HepG2 (cell line): Measurements from ENCODE around the gene SH2D6. TPM values are rescaled to one million over a fixed set of nuclear protein-coding genes. Genes with fewer than 3 reads are reported as not detected.

Source experiments
- CBX5 ChIP-seq: sonication (generic); formaldehyde crosslinking; IDR thresholded peaks from 2 replicates; pipeline ENCODE4 v1.4.0; 2020; ENCODE audit warnings: missing genetic modification reagents, borderline replicate concordance
- FOXM1 ChIP-seq: sonication (generic); formaldehyde crosslinking; IDR thresholded peaks from 2 replicates; pipeline ENCODE4 v1.5.0; 2020; ENCODE audit warnings: missing genetic modification reagents
- KMT2A ChIP-seq: sonication (generic); formaldehyde crosslinking; IDR thresholded peaks from 2 replicates; pipeline ENCODE4 v1.4.0; 2020; ENCODE audit warnings: missing genetic modification reagents
- MEF2D ChIP-seq: sonication (generic); formaldehyde crosslinking; IDR thresholded peaks from 2 replicates; pipeline ENCODE4 v1.5.1; 2020; ENCODE audit warnings: mild to moderate bottlenecking, missing genetic modification reagents
- MIER2 ChIP-seq: IDR thresholded peaks from 2 replicates; pipeline ENCODE4 v1.6.1; 2016; ENCODE audit warnings: missing biosample characterization, missing genetic modification reagents
- RARA ChIP-seq: IDR thresholded peaks from 2 replicates; pipeline ENCODE4 v1.6.1; 2016; ENCODE audit warnings: missing genetic modification reagents, missing compliant biosample characterization
- SMARCE1 ChIP-seq: fragments of 450-650 bp; IDR thresholded peaks from 2 replicates; pipeline ENCODE4 v1.6.1; 2017; ENCODE audit warnings: borderline replicate concordance
- SOX5 ChIP-seq: IDR thresholded peaks from 2 replicates; pipeline ENCODE4 v1.6.1; 2016; ENCODE audit warnings: borderline replicate concordance
- SP2 ChIP-seq: sonication (generic); formaldehyde crosslinking; IDR thresholded peaks from 2 replicates; pipeline ENCODE4 v1.5.1; 2020; ENCODE audit warnings: mild to moderate bottlenecking, missing genetic modification reagents
- SP4 ChIP-seq: sonication (generic); formaldehyde crosslinking; IDR thresholded peaks from 2 replicates; pipeline ENCODE4 v1.8.1; 2023; ENCODE audit warnings: mild to moderate bottlenecking, missing genetic modification reagents
- ZIK1 ChIP-seq: sonication (generic); formaldehyde crosslinking; IDR thresholded peaks from 2 replicates; pipeline ENCODE4 v1.5.0; 2020; ENCODE audit warnings: mild to moderate bottlenecking, low read depth, missing genetic modification reagents, borderline replicate concordance
- ZNF232 ChIP-seq: sonication (generic); formaldehyde crosslinking; IDR thresholded peaks from 2 replicates; pipeline ENCODE4 v1.4.0; 2020; ENCODE audit warnings: missing genetic modification reagents, borderline replicate concordance
- ZNF569 ChIP-seq: sonication (generic); formaldehyde crosslinking; IDR thresholded peaks from 2 replicates; pipeline ENCODE4 v1.5.0; 2020; ENCODE audit warnings: mild to moderate bottlenecking, missing genetic modification reagents, moderate library complexity, borderline replicate concordance
- ZNF670 ChIP-seq: sonication (generic); formaldehyde crosslinking; IDR thresholded peaks from 2 replicates; pipeline ENCODE4 v1.8.0; 2022; ENCODE audit warnings: mild to moderate bottlenecking, missing genetic modification reagents, borderline replicate concordance
- ZNF782 ChIP-seq: sonication (generic); formaldehyde crosslinking; IDR thresholded peaks from 2 replicates; pipeline ENCODE4 v1.4.0; 2020; ENCODE audit warnings: missing genetic modification reagents, mild to moderate bottlenecking, borderline replicate concordance
- ZNF841 ChIP-seq: sonication (generic); formaldehyde crosslinking; IDR thresholded peaks from 2 replicates; pipeline ENCODE4 v1.8.1; 2023; ENCODE audit warnings: missing genetic modification reagents, borderline replicate concordance
- ZSCAN25 ChIP-seq: sonication (generic); formaldehyde crosslinking; IDR thresholded peaks from 2 replicates; pipeline ENCODE4 v1.8.0; 2022; ENCODE audit warnings: mild to moderate bottlenecking, missing genetic modification reagents
- polyA plus RNA-seq, 8 experiments: library from polyadenylated mRNA; depleted of rRNA in 3 of 8; stranded (reverse) in 7 of 8; unstranded in 1 of 8; fragments of >200 nt; fragmentation: Illumina TruSeq in 4 of 8; extraction: Trizol in 4 of 8; gene quantifications; 2 replicates each; pipeline versions ENCODE4 v1.2.1 to v1.2.3, GENCODE V29; 2011 to 2016; ENCODE audit warnings: low read depth in 4 of 8, missing spikeins in 1 of 8, mixed read lengths in 1 of 8; ENCODE audit not compliant: insufficient read depth in 1 of 8
- total RNA-seq, 5 experiments: library from RNA; depleted of rRNA; stranded (reverse); fragments of >200 nt; fragmentation: Illumina TruSeq; extraction: Trizol; gene quantifications; 2 replicates each; pipeline ENCODE4 v1.2.3, GENCODE V29; 2016; ENCODE audit warnings: low read depth in 1 of 5
- TF ChIP-seq, protein P1 (sequence below): IDR thresholded peaks from 2 replicates; pipeline ENCODE4 v1.6.1; 2016; ENCODE audit warnings: low read depth
- TF ChIP-seq, protein P2 (sequence below), 2 experiments: sonication (generic) in 1 of 2; formaldehyde crosslinking in 1 of 2; IDR thresholded peaks; 2 replicates each; pipeline versions ENCODE4 v1.4.0 to v1.6.1; 2016 to 2020; ENCODE audit warnings: borderline replicate concordance in 1 of 2, low read depth in 1 of 2, mild to moderate bottlenecking in 1 of 2, missing genetic modification reagents in 1 of 2
- TF ChIP-seq, protein P3 (sequence below): sonication (generic); formaldehyde crosslinking; IDR thresholded peaks from 2 replicates; pipeline ENCODE4 v1.4.0; 2020; ENCODE audit warnings: missing genetic modification reagents
- TF ChIP-seq, protein P4 (sequence below): sonication (generic); formaldehyde crosslinking; IDR thresholded peaks from 2 replicates; pipeline ENCODE4 v1.5.0; 2020; ENCODE audit warnings: missing genetic modification reagents

Gene SH2D6
- total and polyA plus RNA-seq, 2 of the 13 experiments (the other 11 are each of a cell fraction or from before 2014, with no cell fraction given), result 0.11 to 0.26 TPM

DNA sequence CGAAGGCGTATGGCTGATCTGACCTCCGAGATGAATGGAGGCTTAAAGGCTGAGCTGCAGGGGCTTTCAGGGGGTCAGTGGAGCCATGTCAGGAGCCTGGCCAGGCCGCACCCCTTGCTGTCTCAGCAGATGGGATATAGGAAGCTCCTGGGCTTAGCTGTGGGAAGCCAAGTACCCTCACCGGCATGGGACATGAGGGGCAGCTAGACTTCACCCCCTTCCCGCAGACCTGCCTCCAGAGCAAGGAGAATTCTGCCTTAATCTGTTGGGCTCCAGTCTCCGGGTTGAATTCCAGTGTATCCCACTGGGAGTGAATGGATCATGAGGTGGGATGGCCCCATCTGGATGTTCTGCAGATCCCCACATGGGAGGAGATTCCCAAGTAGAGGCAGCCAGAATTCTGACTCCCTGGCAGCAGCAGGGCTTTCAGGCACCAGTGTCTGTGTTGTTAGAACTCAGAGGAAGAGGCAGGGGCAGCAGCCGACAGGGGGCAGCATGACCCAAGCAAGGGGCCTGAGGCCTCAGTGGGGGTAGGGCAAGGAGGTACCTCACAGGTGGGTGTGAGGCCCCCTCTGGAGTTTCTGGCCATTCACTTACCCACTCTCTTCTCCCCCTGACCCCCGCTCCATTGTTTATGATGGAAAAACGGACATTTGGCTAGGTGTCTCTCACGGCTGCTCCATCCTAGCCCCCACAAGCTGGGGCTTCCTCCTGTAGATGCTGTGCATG, 27.4 kb upstream of the SH2D6 start (continued):
- TF ChIP-seq, protein P1, sequence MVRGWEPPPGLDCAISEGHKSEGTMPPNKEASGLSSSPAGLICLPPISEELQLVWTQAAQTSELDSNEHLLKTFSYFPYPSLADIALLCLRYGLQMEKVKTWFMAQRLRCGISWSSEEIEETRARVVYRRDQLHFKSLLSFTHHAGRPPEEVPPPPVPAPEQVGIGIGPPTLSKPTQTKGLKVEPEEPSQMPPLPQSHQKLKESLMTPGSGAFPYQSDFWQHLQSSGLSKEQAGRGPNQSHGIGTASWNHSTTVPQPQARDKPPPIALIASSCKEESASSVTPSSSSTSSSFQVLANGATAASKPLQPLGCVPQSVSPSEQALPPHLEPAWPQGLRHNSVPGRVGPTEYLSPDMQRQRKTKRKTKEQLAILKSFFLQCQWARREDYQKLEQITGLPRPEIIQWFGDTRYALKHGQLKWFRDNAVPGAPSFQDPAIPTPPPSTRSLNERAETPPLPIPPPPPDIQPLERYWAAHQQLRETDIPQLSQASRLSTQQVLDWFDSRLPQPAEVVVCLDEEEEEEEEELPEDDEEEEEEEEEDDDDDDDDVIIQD, result no peak
- TF ChIP-seq ZNF841 (CRISPR knock-in tag) (no peak), SP2 (no peak), CBX5 (CRISPR knock-in tag) (peak; percentile 54; the same call in 1 of the 2 replicates), KMT2A (no peak), ZNF782 (CRISPR knock-in tag) (0 out of 2 replicates have a peak, but pooled peaks have one; percentile 36), ZIK1 (CRISPR knock-in tag) (no peak), ZNF569 (CRISPR knock-in tag) (no peak), FOXM1 (CRISPR knock-in tag) (no peak), ZSCAN25 (CRISPR knock-in tag) (no peak), SP4 (no peak), RARA (CRISPR knock-in tag) (peak; percentile 9; the same call in 1 of the 2 replicates), MEF2D (no peak), SMARCE1 (no peak), MIER2 (CRISPR knock-in tag) (no peak), ZNF232 (peak; percentile 37; the same call in 1 of the 2 replicates), SOX5 (CRISPR knock-in tag) (peak; percentile 41; the same call in 1 of the 2 replicates), ZNF670 (CRISPR knock-in tag) (no peak)
- TF ChIP-seq, protein P2, sequence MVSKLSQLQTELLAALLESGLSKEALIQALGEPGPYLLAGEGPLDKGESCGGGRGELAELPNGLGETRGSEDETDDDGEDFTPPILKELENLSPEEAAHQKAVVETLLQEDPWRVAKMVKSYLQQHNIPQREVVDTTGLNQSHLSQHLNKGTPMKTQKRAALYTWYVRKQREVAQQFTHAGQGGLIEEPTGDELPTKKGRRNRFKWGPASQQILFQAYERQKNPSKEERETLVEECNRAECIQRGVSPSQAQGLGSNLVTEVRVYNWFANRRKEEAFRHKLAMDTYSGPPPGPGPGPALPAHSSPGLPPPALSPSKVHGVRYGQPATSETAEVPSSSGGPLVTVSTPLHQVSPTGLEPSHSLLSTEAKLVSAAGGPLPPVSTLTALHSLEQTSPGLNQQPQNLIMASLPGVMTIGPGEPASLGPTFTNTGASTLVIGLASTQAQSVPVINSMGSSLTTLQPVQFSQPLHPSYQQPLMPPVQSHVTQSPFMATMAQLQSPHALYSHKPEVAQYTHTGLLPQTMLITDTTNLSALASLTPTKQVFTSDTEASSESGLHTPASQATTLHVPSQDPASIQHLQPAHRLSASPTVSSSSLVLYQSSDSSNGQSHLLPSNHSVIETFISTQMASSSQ (IDR thresholded peaks at IDR 0.05; ENCODE audit: low read depth), result no peak
- TF ChIP-seq, protein P2 (CRISPR knock-in tag; IDR thresholded peaks at IDR 0.05; ENCODE audit: borderline replicate concordance), result 0 out of 2 replicates have a peak, but pooled peaks have one; percentile 30
- TF ChIP-seq, protein P3, sequence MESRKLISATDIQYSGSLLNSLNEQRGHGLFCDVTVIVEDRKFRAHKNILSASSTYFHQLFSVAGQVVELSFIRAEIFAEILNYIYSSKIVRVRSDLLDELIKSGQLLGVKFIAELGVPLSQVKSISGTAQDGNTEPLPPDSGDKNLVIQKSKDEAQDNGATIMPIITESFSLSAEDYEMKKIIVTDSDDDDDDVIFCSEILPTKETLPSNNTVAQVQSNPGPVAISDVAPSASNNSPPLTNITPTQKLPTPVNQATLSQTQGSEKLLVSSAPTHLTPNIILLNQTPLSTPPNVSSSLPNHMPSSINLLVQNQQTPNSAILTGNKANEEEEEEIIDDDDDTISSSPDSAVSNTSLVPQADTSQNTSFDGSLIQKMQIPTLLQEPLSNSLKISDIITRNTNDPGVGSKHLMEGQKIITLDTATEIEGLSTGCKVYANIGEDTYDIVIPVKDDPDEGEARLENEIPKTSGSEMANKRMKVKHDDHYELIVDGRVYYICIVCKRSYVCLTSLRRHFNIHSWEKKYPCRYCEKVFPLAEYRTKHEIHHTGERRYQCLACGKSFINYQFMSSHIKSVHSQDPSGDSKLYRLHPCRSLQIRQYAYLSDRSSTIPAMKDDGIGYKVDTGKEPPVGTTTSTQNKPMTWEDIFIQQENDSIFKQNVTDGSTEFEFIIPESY, result no peak
- TF ChIP-seq, protein P4, sequence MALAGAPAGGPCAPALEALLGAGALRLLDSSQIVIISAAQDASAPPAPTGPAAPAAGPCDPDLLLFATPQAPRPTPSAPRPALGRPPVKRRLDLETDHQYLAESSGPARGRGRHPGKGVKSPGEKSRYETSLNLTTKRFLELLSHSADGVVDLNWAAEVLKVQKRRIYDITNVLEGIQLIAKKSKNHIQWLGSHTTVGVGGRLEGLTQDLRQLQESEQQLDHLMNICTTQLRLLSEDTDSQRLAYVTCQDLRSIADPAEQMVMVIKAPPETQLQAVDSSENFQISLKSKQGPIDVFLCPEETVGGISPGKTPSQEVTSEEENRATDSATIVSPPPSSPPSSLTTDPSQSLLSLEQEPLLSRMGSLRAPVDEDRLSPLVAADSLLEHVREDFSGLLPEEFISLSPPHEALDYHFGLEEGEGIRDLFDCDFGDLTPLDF (CRISPR knock-in tag), result no peak
